NCI-H1436 (cell line): ENCODE results near the gene CLMN.
A peak's percentile ranks its signal among the peaks of the same experiment; 100 is the strongest.

ENCODE experiments used
- DNase-seq: peaks from one replicate; lab custom pipeline; 2025; lab: John Stamatoyannopoulos, UW

The CLMN gene

GRCh38 chr14:95262511-95262891, 57.2 kb downstream of the CLMN start:
- DNase-seq, result no peak

GRCh38 chr14:95261616-95262510, 57.8 kb downstream of the CLMN start:
- DNase-seq, result no peak

GRCh38 chr14:95260537-95261361, 59.0 kb downstream of the CLMN start:
- no peak for DNase-seq

GRCh38 chr14:95258754-95259593, 60.7 kb downstream of the CLMN start:
- DNase-seq, result no peak

- no peak for DNase-seq
Measured at GRCh38 chr14:95258156-95258555, 61.6 kb downstream of the CLMN start.

GRCh38 chr14:95257521-95257920, 62.2 kb downstream of the CLMN start:
- no peak for DNase-seq

GRCh38 chr14:95256776-95257060, 63.0 kb downstream of the CLMN start:
- no peak for DNase-seq

- DNase-seq, result peak; percentile 91
Measured at GRCh38 chr14:95256002-95256775, 63.5 kb downstream of the CLMN start.

GRCh38 chr14:95255487-95255886, 64.2 kb downstream of the CLMN start:
- peak; percentile 71 for DNase-seq

- no peak for DNase-seq
Measured at GRCh38 chr14:95255013-95255412, 64.7 kb downstream of the CLMN start.

- no peak for DNase-seq
Measured at GRCh38 chr14:95254288-95254687, 65.4 kb downstream of the CLMN start.

GRCh38 chr14:95253039-95253630, 66.6 kb downstream of the CLMN start:
- DNase-seq, result no peak

GRCh38 chr14:95252219-95252618, 67.5 kb downstream of the CLMN start:
- DNase-seq, result no peak

GRCh38 chr14:95250936-95251335, 68.8 kb downstream of the CLMN start:
- no peak for DNase-seq

- no peak for DNase-seq
Measured at GRCh38 chr14:95250140-95250769, 69.5 kb downstream of the CLMN start.

- DNase-seq, result no peak
Measured at GRCh38 chr14:95248432-95248831, 71.3 kb downstream of the CLMN start.

- DNase-seq, result no peak
Measured at GRCh38 chr14:95246870-95247269, 72.8 kb downstream of the CLMN start.

GRCh38 chr14:95245334-95245733, 74.4 kb downstream of the CLMN start:
- DNase-seq, result no peak

GRCh38 chr14:95244587-95244986, 75.1 kb downstream of the CLMN start:
- DNase-seq, result no peak

GRCh38 chr14:95242870-95243269, 76.8 kb downstream of the CLMN start:
- no peak for DNase-seq
